T-helper 17 cell (primary cell): Measurements from ENCODE around the gene TROAP. TPM values are rescaled to one million over a fixed set of nuclear protein-coding genes. Genes with fewer than 3 reads are reported as not detected.
"Not testable (repeated sequence)": the region's sequence is repeated elsewhere in the genome, so short reads cannot be mapped to it uniquely, and the experiment has no call there.

Experiments used
- ATAC-seq: fragments of 150-1000 bp; cut with Tn5 transposase; 2 replicates; pipeline ENCODE4 v1.10.0; 2021; ENCODE audit warnings: mild to moderate bottlenecking, moderate library complexity
- DNase-seq, 3 donors: peaks; one replicate each; pipeline versions ENCODE4 v3.0.0 to v3.0.0-alpha.2; 2020 to 2021
- H3K9me3 ChIP-seq: one replicate; pipeline ENCODE4 v1.7.0; 2013; ENCODE audit warnings: low read length, mild to moderate bottlenecking; ENCODE audit not compliant: control insufficient read depth, poor library complexity, severe bottlenecking
- H3K27ac Mint-ChIP-seq: one replicate; pipeline ENCODE4 v1.8.0; 2022; ENCODE audit warnings: mild to moderate bottlenecking, moderate library complexity, mixed read lengths
- H3K27me3 Mint-ChIP-seq: one replicate; pipeline ENCODE4 v1.8.0; 2022; ENCODE audit warnings: mixed read lengths
- H3K36me3 Mint-ChIP-seq: one replicate; pipeline ENCODE4 v1.8.0; 2022; ENCODE audit warnings: low read depth, mixed read lengths
- H3K4me1 Mint-ChIP-seq: one replicate; pipeline ENCODE4 v1.8.0; 2022; ENCODE audit warnings: mild to moderate bottlenecking, mixed read lengths
- H3K4me3 Mint-ChIP-seq: one replicate; pipeline ENCODE4 v1.8.0; 2022; ENCODE audit warnings: mild to moderate bottlenecking, moderate library complexity, mixed read lengths
- total RNA-seq, 4 donors: library from RNA in 2 of 4; stranded (reverse) in 2 of 4; gene quantifications; one replicate each; pipeline ENCODE4 v1.2.3 and lab custom pipeline; 2022 to 2026

TROAP gene, protein sequence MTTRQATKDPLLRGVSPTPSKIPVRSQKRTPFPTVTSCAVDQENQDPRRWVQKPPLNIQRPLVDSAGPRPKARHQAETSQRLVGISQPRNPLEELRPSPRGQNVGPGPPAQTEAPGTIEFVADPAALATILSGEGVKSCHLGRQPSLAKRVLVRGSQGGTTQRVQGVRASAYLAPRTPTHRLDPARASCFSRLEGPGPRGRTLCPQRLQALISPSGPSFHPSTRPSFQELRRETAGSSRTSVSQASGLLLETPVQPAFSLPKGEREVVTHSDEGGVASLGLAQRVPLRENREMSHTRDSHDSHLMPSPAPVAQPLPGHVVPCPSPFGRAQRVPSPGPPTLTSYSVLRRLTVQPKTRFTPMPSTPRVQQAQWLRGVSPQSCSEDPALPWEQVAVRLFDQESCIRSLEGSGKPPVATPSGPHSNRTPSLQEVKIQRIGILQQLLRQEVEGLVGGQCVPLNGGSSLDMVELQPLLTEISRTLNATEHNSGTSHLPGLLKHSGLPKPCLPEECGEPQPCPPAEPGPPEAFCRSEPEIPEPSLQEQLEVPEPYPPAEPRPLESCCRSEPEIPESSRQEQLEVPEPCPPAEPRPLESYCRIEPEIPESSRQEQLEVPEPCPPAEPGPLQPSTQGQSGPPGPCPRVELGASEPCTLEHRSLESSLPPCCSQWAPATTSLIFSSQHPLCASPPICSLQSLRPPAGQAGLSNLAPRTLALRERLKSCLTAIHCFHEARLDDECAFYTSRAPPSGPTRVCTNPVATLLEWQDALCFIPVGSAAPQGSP
- total RNA-seq (under 1 TPM in 1 of 2 donors, not detected in 1; 0.55 TPM), total RNA-seq (lab: John Stamatoyannopoulos, UW) (0.60 to 1.7 reads per million in 2 donors)

GRCh38 chr12:49322708-49323523 lies at the start of gene TROAP:
TSS of gene TROAP (plus strand) at chr12:49323255. CDS start at chr12:49323609, 354 bp downstream.
- peak within 1 kb of the TSS; percentile 99 for H3K4me3 Mint-ChIP-seq
- peak; percentile 98 for ATAC-seq
- H3K4me1 Mint-ChIP-seq = peaks cover 18% of the 10 kb centered on the region
- peak; percentile 91 to 94 (median 94) for DNase-seq
- peak within 1 kb of the TSS; percentile 85 for H3K27ac Mint-ChIP-seq
- H3K36me3 Mint-ChIP-seq = no peaks in the 10 kb centered on the region
- H3K9me3 ChIP-seq = no peaks in the 10 kb centered on the region
- no peaks in the 10 kb centered on the region for H3K27me3 Mint-ChIP-seq

DNA sequence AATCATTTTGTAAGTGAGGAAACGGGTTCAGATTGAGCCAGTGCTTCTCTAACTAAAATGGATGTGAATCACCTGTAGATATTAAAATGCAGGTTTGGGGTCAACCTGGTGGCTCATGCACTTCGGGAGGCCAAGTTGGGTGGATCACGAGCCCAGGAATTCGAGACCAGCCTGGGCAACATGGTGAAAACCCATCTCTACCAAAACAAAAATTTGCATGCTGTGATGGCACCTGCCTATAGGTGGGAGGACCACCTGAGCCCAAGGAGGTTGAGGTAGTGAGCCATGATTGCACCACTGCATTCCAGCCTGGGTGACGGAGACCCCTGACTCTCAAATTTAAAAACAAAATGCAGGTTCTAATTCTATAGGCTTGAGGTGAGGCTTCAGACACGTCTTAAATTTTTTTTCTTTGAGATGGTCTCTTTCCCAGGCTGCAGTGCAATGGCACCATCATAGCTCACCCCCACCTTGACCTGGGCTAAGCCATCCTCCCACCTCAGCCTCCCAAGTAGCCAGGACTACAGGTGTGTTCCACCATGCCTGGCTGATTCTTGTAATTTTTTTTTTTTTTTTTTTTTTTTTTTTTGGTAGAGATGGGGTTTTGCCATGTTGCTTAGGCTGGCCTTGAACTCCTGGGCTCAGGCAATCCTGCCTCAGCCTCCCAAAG lies 49.2 kb upstream of the TROAP start:
- no peak overlapping the region for H3K4me3 Mint-ChIP-seq
- H3K4me1 Mint-ChIP-seq = peaks cover 4% of the 10 kb centered on the region
- no peaks in the 10 kb centered on the region for H3K27me3 Mint-ChIP-seq
- DNase-seq (no peak), ATAC-seq (no peak)
- H3K36me3 Mint-ChIP-seq = no peaks in the 10 kb centered on the region
- H3K27ac Mint-ChIP-seq = no peak overlapping the region
- H3K9me3 ChIP-seq = no peaks in the 10 kb centered on the region

- H3K4me3 Mint-ChIP-seq = no peak overlapping the region
- H3K9me3 ChIP-seq = no peaks in the 10 kb centered on the region
- peaks cover 6% of the 10 kb centered on the region for H3K27me3 Mint-ChIP-seq
- no peak for DNase-seq
- H3K27ac Mint-ChIP-seq = no peak overlapping the region
- ATAC-seq = no peak
- peaks cover 2% of the 10 kb centered on the region for H3K4me1 Mint-ChIP-seq
- no peaks in the 10 kb centered on the region for H3K36me3 Mint-ChIP-seq
These were observed 48.5 kb upstream of the TROAP start for GRCh38 chr12:49274396-49275069.

DNA sequence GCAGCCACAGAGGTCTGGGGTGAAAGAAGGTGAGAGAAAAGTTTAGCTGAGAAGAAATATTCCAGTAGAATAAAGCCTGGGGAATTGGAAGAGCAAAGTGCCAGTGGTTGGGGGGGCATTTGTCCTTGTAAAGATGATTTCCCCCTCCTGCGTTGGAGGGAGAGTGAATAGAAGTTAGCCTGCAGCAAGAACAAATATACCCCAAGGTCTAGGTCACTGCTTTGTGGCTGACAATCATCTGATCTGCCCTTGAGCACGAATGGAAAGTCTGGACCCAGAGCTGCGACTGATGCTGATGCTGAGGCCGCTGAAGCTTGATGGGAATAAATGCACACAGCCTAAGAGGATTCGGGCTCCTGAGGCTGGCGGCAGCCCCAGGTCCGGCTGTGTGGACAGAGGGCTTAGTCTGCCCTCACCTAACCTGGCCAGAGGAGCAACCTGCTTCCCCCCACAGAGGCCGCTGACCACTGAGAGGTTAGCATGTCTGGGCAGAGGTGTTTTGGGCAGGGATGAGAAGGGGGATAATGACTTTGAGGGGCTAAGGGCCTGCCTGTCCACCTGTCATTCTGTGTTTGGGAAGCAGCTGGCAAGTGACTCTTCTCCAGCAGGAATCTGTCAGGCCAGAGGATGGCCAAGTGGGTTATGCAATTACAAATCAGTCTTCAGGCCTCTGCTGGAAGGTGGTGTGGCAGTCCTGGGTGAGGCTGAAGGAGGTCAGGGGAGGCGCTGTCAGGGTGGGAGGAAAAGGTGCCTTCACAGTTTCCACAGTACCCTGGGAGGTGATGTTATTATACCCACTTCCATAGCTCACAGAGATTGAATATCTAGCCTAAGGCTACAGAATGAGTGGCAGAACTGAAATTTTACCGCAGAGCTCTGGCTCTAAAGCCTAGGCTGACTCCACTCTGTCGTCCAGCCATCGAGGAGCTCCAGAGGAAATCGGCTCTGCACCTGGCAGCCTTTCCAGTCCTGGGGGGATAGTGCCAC lies 46.5 kb upstream of the TROAP start:
- Mint-ChIP-seq H3K27me3 (peaks cover 15% of the 10 kb centered on the region), H3K4me3 (no peak overlapping the region), H3K4me1 (peaks cover 2% of the 10 kb centered on the region), H3K36me3 (no peaks in the 10 kb centered on the region), H3K27ac (no peak overlapping the region)
- ATAC-seq (no peak), DNase-seq (no peak)
- no peaks in the 10 kb centered on the region for H3K9me3 ChIP-seq

- Mint-ChIP-seq H3K4me3 (no peak overlapping the region), H3K4me1 (peaks cover 2% of the 10 kb centered on the region), H3K27ac (no peak overlapping the region), H3K36me3 (no peaks in the 10 kb centered on the region), H3K27me3 (peaks cover 21% of the 10 kb centered on the region)
- no peaks in the 10 kb centered on the region for H3K9me3 ChIP-seq
- ATAC-seq (no peak), DNase-seq (no peak)
These were observed 45.6 kb upstream of the TROAP start for GRCh38 chr12:49277466-49277865.

- H3K27ac Mint-ChIP-seq = no peak overlapping the region
- H3K4me3 Mint-ChIP-seq = no peak overlapping the region
- peaks cover 30% of the 10 kb centered on the region for H3K27me3 Mint-ChIP-seq
- no peaks in the 10 kb centered on the region for H3K9me3 ChIP-seq
- no peaks in the 10 kb centered on the region for H3K36me3 Mint-ChIP-seq
- peaks cover under 1% of the 10 kb centered on the region for H3K4me1 Mint-ChIP-seq
- DNase-seq (no peak), ATAC-seq (no peak)
These were observed 43.3 kb upstream of the TROAP start for GRCh38 chr12:49279706-49280159.

DNA sequence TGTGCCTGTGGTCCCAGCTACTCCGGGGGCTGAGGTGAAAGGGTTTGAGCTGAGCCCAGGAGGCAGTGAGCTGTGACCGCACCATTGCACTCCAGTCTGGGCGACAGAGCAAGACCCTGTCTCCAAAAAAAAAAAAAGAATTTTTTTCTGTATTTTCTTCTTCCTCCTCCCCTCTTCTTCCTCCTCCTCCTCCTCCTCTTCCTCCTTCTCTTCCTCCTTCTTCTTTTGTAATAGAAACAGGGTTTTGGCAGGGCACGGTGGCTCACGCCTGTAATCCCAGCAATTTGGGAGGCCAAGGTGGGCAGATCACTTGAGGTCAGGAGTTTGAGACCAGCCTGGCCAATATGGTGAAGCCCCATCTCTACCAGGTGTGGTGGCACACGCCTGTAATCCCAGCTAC lies 42.5 kb upstream of the TROAP start:
- not testable (repeated sequence) for ATAC-seq

DNA sequence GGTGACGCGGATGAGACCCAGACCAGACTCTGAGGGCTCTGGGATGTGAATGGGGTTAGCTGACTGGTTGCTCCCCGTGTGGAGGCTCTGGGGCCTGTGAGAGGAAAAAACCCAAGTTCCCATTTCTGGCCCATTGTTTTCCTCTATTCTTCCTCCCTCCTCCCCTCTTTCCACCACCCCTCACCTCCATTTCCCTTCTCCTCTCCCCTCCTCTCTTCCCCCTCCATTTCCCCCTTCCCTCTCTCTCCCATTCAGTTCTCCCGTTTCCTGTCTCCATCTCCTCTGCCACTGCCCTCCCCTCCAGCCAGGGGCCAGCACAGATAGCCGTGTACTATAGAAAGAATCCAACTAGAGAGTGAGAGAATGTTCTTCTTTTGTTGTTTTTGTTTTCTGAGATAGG lies 40.8 kb upstream of the TROAP start:
- Mint-ChIP-seq H3K36me3 (peaks cover 2% of the 10 kb centered on the region), H3K4me1 (peaks cover 2% of the 10 kb centered on the region), H3K4me3 (no peak overlapping the region), H3K27ac (no peak overlapping the region), H3K27me3 (peaks cover 40% of the 10 kb centered on the region)
- DNase-seq (no peak), ATAC-seq (no peak)
- H3K9me3 ChIP-seq = no peaks in the 10 kb centered on the region

More for the DNA sequence above, 42.5 kb upstream of the TROAP start:
- DNase-seq, H3K27ac Mint-ChIP-seq, H3K4me3 Mint-ChIP-seq, H3K4me1 Mint-ChIP-seq, H3K9me3 ChIP-seq, H3K36me3 Mint-ChIP-seq: not testable (repeated sequence)
- H3K27me3 Mint-ChIP-seq = peaks cover 30% of the 10 kb centered on the region

GRCh38 chr12:49282740-49283375 lies 40.2 kb upstream of the TROAP start:
- H3K4me3 Mint-ChIP-seq, H3K4me1 Mint-ChIP-seq, H3K36me3 Mint-ChIP-seq, ATAC-seq, H3K9me3 ChIP-seq, H3K27ac Mint-ChIP-seq, DNase-seq: not testable (repeated sequence)
- H3K27me3 Mint-ChIP-seq = peaks cover 46% of the 10 kb centered on the region

DNA sequence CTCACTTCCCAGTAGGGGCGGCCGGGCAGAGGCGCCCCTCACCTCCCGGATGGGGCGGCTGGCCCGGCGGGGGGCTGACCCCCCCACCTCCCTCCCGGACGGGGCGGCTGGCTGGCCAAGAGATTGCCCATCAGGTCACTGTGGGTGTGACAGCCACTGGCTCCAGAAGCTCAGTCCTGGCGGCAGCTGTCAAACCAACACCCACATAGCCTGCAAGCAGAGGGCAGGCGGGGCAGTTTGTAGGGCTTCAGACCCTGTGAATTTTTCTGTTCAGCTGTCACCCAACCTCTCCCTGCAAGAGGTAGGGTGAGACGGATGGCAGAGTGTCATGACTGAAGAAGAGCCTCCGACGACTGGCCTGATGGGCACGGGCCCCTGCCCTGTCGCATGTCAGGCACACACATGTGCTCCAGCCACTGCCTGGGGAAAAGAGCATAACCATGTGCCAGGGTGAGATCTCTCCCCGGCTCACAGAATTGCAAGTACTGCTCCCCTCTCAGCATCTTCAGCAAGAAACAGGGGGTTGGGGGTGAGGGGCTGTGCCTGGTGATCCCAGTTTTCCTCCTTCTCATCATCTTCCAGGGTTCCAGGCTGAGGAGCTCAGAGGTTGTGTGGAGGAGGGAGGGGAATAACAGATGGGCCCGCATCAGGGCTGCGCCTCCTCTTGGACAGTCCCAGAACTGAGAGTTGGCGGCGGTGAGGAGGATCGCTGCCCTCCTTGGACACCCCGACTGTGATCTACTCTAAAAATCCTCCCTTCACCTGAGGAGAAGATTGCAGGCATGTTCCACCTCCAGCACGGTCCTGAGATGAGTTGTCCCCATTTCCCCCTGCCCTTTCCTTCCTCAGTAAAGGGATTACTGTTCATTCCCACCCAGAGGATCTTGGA lies 39.3 kb upstream of the TROAP start:
- H3K4me3 Mint-ChIP-seq = no peak overlapping the region
- DNase-seq = no peak
- peaks cover 7% of the 10 kb centered on the region for H3K4me1 Mint-ChIP-seq
- no peak for ATAC-seq
- peaks cover 55% of the 10 kb centered on the region for H3K27me3 Mint-ChIP-seq
- H3K36me3 Mint-ChIP-seq = peaks cover 2% of the 10 kb centered on the region
- no peaks in the 10 kb centered on the region for H3K9me3 ChIP-seq
- no peak overlapping the region for H3K27ac Mint-ChIP-seq
